ENCODE results near the gene CD99L2. TPM values are rescaled to one million over a fixed set of nuclear protein-coding genes. Genes with fewer than 3 reads are reported as not detected.
"Not testable (repeated sequence)": the region's sequence is repeated elsewhere in the genome, so short reads cannot be mapped to it uniquely, and the experiment has no call there.

CD99L2 gene
- total RNA-seq, 1 donor from 2014 or later = 23.8 TPM

DNA sequence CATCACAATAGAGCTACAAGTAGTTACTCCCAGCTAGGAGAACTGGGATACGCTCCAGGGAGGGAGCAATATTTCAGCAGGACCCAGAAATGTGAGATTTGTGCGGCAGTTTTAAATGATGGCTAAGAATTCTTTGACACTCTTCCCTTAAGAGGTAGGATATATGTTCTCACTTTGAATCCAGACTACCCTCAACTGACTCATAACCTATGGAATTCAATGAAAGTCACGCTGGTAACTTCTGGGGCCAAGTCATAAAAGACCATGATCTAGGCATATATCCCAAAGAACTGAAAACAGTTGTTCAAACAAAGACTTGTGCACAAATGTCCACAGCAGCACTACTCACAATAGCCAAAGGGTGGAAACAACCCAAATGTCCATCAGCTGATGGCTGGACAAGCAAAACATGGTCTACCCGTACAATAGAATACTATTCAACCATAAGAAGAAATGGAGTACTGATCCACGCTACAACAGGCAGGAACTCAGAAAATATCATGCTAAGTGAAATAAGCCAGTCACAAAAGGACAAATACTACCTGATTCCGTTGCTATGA is 10.5 kb downstream of the CD99L2 start:
- Histone ChIP-seq H3K4me3 (no peak overlapping the region), H3K4me1 (no peaks in the 10 kb centered on the region), H3K27ac (no peak overlapping the region), H3K36me3 (no peaks in the 10 kb centered on the region), H3K9me3 (no peaks in the 10 kb centered on the region), H3K27me3 (no peaks in the 10 kb centered on the region)
- intact Hi-C loops (cut with DNase I) = no loop called here
- no peak for TF ChIP-seq POLR2A (IDR thresholded peaks at IDR 0.05)
- TF ChIP-seq POLR2AphosphoS5 (IDR thresholded peaks at IDR 0.05; ENCODE audit: insufficient read depth in 1 of 2, low read depth in 1 of 2) = no peak
- TF ChIP-seq CTCF (IDR thresholded peaks at IDR 0.05) = no peak
- DNase-seq (ENCODE audit: extremely low spot score in 2 of 2) = no peak

DNA sequence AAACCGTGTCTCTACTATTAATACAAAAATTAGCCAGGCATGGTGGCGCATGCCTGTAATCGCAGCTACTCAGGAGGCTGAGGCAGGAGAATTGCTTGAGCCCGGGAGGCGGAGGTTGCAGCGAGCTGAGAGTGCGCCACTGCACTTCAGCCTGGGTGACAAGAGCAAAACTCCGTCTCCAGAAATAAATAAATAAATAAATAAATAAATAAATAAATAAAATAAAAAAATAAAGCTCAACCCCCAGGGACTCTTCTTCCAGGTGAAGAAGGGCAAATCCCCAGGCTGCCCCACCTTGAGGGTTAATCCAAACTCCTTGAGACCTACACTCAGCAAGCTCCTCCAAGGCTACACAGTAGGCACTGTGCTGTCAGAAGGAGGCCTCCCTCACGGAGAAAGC is 11.2 kb downstream of the CD99L2 start:
- H3K36me3 ChIP-seq; H3K27me3 ChIP-seq; H3K9me3 ChIP-seq; H3K4me1 ChIP-seq; DNase-seq (ENCODE audit: extremely low spot score in 2 of 2); H3K4me3 ChIP-seq; H3K27ac ChIP-seq; intact Hi-C loops (cut with DNase I): not testable (repeated sequence)

GRCh38 chrX:150886381-150886780 is 12.1 kb downstream of the CD99L2 start:
- TF ChIP-seq POLR2A (IDR thresholded peaks at IDR 0.05) (no peak), POLR2AphosphoS5 (IDR thresholded peaks at IDR 0.05; ENCODE audit: insufficient read depth in 1 of 2, low read depth in 1 of 2) (no peak), CTCF (IDR thresholded peaks at IDR 0.05) (no peak)
- H3K27ac ChIP-seq = no peak overlapping the region
- intact Hi-C loops (cut with DNase I) = no loop called here
- no peak for DNase-seq (ENCODE audit: extremely low spot score in 2 of 2)
- H3K4me1 ChIP-seq = no peaks in the 10 kb centered on the region
- H3K36me3 ChIP-seq = no peaks in the 10 kb centered on the region
- no peaks in the 10 kb centered on the region for H3K27me3 ChIP-seq
- no peak overlapping the region for H3K4me3 ChIP-seq
- H3K9me3 ChIP-seq = no peaks in the 10 kb centered on the region

- H3K9me3 ChIP-seq = no peaks in the 10 kb centered on the region
- H3K4me3 ChIP-seq = no peak overlapping the region
- no peaks in the 10 kb centered on the region for H3K36me3 ChIP-seq
- H3K27me3 ChIP-seq = no peaks in the 10 kb centered on the region
- no peak overlapping the region for H3K27ac ChIP-seq
- no peak for DNase-seq (ENCODE audit: extremely low spot score in 2 of 2)
- no peaks in the 10 kb centered on the region for H3K4me1 ChIP-seq
- intact Hi-C loops (cut with DNase I) = no loop called here
- TF ChIP-seq POLR2AphosphoS5 (IDR thresholded peaks at IDR 0.05; ENCODE audit: insufficient read depth in 1 of 2, low read depth in 1 of 2) (no peak), POLR2A (IDR thresholded peaks at IDR 0.05) (no peak), CTCF (IDR thresholded peaks at IDR 0.05) (no peak)
These were observed 17.7 kb downstream of the CD99L2 start for GRCh38 chrX:150880808-150881165.

DNA sequence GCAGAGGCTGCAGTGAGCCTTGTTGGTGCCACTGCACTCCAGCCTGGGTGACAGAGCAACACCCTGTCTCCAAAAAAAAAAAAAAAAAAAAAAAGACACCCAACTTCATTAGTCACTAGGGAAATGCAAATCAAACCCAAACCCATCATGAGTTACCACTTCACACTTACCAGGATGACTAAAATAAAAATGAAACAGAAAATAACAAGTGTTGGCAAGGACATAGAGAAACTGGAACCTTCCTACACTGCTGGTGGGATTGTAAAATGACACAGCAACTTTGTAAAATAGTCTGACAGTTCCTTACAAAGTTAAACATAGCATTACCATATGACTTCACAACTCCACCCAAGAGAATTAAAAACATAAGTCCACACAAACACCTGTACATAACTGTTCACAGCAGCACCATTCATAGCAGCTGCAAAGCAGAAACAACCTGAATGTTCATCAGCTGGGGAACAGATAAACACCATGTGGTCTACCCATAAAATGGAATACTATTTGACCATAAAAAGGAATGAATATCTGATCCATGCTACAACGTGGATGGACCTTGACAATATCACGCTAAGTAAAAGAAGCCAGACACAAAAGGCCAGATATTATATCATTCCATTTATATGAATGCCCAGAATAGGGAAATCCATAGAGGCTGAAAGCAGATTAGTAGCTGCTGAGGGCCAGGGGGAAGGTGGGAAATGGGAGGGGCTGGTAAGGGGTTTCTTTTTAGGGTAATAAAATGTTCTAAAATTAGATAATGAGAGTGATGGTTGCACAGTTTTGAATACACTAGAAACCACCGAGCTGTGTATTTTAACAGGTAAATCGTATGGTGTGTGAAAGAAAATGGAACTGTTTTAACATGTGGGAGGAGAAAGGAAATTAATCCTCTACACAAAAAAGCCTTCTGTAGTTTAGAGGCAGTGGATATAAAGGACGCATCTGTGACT is 18.3 kb downstream of the CD99L2 start:
- intact Hi-C loops (cut with DNase I) = no loop called here
- no peaks in the 10 kb centered on the region for H3K27me3 ChIP-seq
- DNase-seq (ENCODE audit: extremely low spot score in 2 of 2) = no peak
- H3K4me1 ChIP-seq = no peaks in the 10 kb centered on the region
- no peaks in the 10 kb centered on the region for H3K36me3 ChIP-seq
- H3K9me3 ChIP-seq = no peaks in the 10 kb centered on the region
- no peak overlapping the region for H3K27ac ChIP-seq
- no peak for TF ChIP-seq POLR2A (IDR thresholded peaks at IDR 0.05)
- no peak for TF ChIP-seq POLR2AphosphoS5 (IDR thresholded peaks at IDR 0.05; ENCODE audit: insufficient read depth in 1 of 2, low read depth in 1 of 2)
- TF ChIP-seq CTCF (IDR thresholded peaks at IDR 0.05) = no peak
- no peak overlapping the region for H3K4me3 ChIP-seq

GRCh38 chrX:150875621-150876020 is 22.8 kb downstream of the CD99L2 start:
- intact Hi-C loops (cut with DNase I); H3K4me1 ChIP-seq; H3K36me3 ChIP-seq; DNase-seq (ENCODE audit: extremely low spot score in 2 of 2); H3K4me3 ChIP-seq; H3K9me3 ChIP-seq; H3K27ac ChIP-seq; H3K27me3 ChIP-seq: not testable (repeated sequence)
